AG09309 (cell line): ENCODE results near the gene NACA2.

Experiments used
- DNase-seq: peaks from one replicate; pipeline ENCODE4 v3.0.0-alpha.2; 2010; ENCODE audit warnings: low read depth
- H3K4me3 ChIP-seq: 2 replicates; pipeline ENCODE4 v1.5.1; 2011; ENCODE audit warnings: mild to moderate bottlenecking, low read depth, low read length, moderate library complexity; ENCODE audit not compliant: control insufficient read depth
- CTCF ChIP-seq: IDR thresholded peaks from 2 replicates; pipeline ENCODE4 v1.5.1; 2011; ENCODE audit warnings: mild to moderate bottlenecking, low read depth, low read length, inconsistent platforms; ENCODE audit not compliant: insufficient read depth, control insufficient read depth; ENCODE audit errors: missing control alignments

NACA2 gene

GRCh38 chr17:61605692-61606091 is 14.7 kb upstream of the NACA2 start:
- H3K4me3 ChIP-seq = no peak overlapping the region
- DNase-seq = no peak
- no peak for TF ChIP-seq CTCF

GRCh38 chr17:61601297-61601696 is 10.3 kb upstream of the NACA2 start:
- H3K4me3 ChIP-seq = no peak overlapping the region
- no peak for DNase-seq
- TF ChIP-seq CTCF = no peak

GRCh38 chr17:61600621-61601020 is 9.6 kb upstream of the NACA2 start:
- no peak for DNase-seq
- no peak for TF ChIP-seq CTCF
- no peak overlapping the region for H3K4me3 ChIP-seq

- no peak for TF ChIP-seq CTCF
- H3K4me3 ChIP-seq = no peak overlapping the region
Observed at GRCh38 chr17:61599608-61600007, 8.6 kb upstream of the NACA2 start.

GRCh38 chr17:61598014-61598413 is 7.0 kb upstream of the NACA2 start:
- no peak for TF ChIP-seq CTCF
- DNase-seq = no peak
- no peak overlapping the region for H3K4me3 ChIP-seq

More at GRCh38 chr17:61599608-61600007, 8.6 kb upstream of the NACA2 start:
- no peak for DNase-seq

- DNase-seq = no peak
- TF ChIP-seq CTCF = no peak
- H3K4me3 ChIP-seq = no peak overlapping the region
Observed at GRCh38 chr17:61597607-61598006, 6.6 kb upstream of the NACA2 start.

- DNase-seq = no peak
- TF ChIP-seq CTCF = no peak
- no peak overlapping the region for H3K4me3 ChIP-seq
Observed at GRCh38 chr17:61595418-61596186, 4.6 kb upstream of the NACA2 start.
